Measurements from ENCODE around the gene GGPS1. TPM values are rescaled to one million over a fixed set of nuclear protein-coding genes. Genes with fewer than 3 reads are reported as not detected.

Gene GGPS1
- total and polyA plus RNA-seq, 2 donors from 2014 or later: 38.3 to 39.0 TPM

DNA sequence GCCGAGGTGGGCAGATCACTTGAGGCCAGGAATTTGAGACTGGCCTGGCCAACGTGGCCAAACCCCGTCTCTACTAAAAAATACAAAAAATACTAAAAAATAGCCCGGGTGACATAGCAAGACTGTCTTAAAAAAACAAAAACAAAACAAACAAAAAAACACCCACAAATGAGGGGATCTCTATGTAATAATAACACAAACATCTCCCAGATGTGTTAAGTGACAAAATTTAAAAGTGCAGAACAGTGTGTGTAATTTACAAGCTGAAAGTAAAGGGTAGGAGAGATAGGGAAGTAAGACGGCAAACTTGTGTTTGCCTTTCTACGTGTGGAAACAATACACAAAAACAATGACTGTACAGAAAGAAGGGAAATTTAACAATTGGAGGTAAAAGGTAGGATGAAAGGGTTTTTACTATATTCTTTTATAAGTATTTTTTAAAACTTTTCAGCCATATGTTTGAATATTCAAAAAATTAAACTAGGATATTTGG is 36.7 kb upstream of the GGPS1 start:
- TF ChIP-seq, protein P1, sequence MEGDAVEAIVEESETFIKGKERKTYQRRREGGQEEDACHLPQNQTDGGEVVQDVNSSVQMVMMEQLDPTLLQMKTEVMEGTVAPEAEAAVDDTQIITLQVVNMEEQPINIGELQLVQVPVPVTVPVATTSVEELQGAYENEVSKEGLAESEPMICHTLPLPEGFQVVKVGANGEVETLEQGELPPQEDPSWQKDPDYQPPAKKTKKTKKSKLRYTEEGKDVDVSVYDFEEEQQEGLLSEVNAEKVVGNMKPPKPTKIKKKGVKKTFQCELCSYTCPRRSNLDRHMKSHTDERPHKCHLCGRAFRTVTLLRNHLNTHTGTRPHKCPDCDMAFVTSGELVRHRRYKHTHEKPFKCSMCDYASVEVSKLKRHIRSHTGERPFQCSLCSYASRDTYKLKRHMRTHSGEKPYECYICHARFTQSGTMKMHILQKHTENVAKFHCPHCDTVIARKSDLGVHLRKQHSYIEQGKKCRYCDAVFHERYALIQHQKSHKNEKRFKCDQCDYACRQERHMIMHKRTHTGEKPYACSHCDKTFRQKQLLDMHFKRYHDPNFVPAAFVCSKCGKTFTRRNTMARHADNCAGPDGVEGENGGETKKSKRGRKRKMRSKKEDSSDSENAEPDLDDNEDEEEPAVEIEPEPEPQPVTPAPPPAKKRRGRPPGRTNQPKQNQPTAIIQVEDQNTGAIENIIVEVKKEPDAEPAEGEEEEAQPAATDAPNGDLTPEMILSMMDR (IDR thresholded peaks at IDR 0.05; ENCODE audit: borderline replicate concordance, extremely low read depth, insufficient read depth): no peak
- DNase-seq (no peak), FAIRE-seq (peak; percentile 17)
- H3K4me1 ChIP-seq (ENCODE audit: control insufficient read depth in 2 of 3, insufficient read depth in 2 of 3, low read depth in 1 of 3, low read length in 3 of 3): peaks cover 0 to 4% (median 0%) of the 10 kb centered on the region in 3 donors
- no peaks in the 10 kb centered on the region for H3K9me3 ChIP-seq (ENCODE audit: control insufficient read depth in 2 of 3, insufficient read depth in 1 of 3, low read length in 3 of 3)
- no peaks in the 10 kb centered on the region for H3K27me3 ChIP-seq (ENCODE audit: control insufficient read depth, insufficient read depth, low read length)
- intact Hi-C loops (cut with DNase I): no loop called here
- H3K4me3 ChIP-seq (ENCODE audit: low read length in 3 of 3): no peak overlapping the region
- no peaks in the 10 kb centered on the region for H3K36me3 ChIP-seq (ENCODE audit: control insufficient read depth in 2 of 3, insufficient read depth in 3 of 3, low read length in 3 of 3)
- H3K27ac ChIP-seq (ENCODE audit: low read depth in 2 of 2, low read length in 2 of 2): no peak overlapping the region
- no peak overlapping the region for H3K9ac ChIP-seq (ENCODE audit: low read length in 3 of 3)

DNA sequence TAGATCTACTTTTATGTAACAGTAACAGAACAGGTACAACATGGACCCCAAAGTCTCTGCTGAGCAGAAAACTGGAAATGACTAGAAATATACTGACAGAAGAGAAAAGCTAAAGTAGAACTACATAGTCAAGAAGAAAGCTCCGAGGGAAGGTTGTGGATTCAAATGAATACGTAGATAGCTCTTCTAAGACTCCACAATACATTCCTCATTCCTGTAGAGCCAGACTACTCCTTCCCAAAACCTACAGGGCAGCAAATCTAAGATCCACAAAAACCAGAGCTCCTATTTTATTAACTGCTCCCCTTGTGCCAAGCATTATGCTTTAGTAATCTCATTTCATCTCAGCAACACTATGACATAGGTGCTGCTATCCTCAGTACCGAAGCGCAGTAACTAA is 35.6 kb upstream of the GGPS1 start:
- Histone ChIP-seq H3K9ac (ENCODE audit: low read length in 3 of 3) (no peak overlapping the region), H3K9me3 (ENCODE audit: control insufficient read depth in 2 of 3, insufficient read depth in 1 of 3, low read length in 3 of 3) (no peaks in the 10 kb centered on the region), H3K4me3 (ENCODE audit: low read length in 3 of 3) (no peak overlapping the region), H3K4me1 (ENCODE audit: control insufficient read depth in 2 of 3, insufficient read depth in 2 of 3, low read depth in 1 of 3, low read length in 3 of 3) (peaks cover 0 to 4% (median 0%) of the 10 kb centered on the region in 3 donors), H3K27ac (ENCODE audit: low read depth in 2 of 2, low read length in 2 of 2) (no peak overlapping the region), H3K27me3 (ENCODE audit: control insufficient read depth, insufficient read depth, low read length) (no peaks in the 10 kb centered on the region), H3K36me3 (ENCODE audit: control insufficient read depth in 2 of 3, insufficient read depth in 3 of 3, low read length in 3 of 3) (no peaks in the 10 kb centered on the region)
- DNase-seq: no peak
- TF ChIP-seq, protein P1 (IDR thresholded peaks at IDR 0.05; ENCODE audit: borderline replicate concordance, extremely low read depth, insufficient read depth): no peak
- intact Hi-C loops (cut with DNase I): no loop called here
- no peak for FAIRE-seq

DNA sequence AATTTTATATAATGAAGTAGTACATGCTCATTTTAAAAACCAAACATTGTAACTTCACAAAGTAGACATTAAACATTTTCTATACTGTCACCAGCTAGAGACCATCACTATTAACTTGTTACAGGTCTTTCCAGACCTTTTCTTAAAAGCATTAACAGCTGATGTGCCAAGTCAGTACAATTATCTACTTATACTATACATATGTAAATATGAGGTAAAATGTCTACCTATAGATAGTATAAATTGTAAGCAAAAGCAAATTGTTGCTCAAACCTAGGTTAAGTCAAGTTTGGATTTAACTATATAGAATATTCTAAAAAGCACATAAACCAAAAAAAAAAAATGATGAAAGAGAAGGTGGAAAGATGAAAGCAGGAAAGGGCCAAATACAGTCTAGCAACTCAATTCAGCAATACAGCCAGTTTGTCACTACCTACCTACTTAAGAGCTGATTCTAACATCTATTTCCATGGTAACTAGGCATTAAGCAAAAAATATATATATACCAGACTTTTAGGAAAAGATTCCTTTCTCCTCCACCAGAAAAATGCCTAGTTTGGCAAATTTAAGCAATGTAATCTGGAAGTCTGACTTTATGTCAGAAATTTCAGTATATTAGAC is 34.9 kb upstream of the GGPS1 start:
- FAIRE-seq (no peak), DNase-seq (no peak)
- Histone ChIP-seq H3K9me3 (ENCODE audit: control insufficient read depth in 2 of 3, insufficient read depth in 1 of 3, low read length in 3 of 3) (no peaks in the 10 kb centered on the region), H3K9ac (ENCODE audit: low read length in 3 of 3) (no peak overlapping the region), H3K27me3 (ENCODE audit: control insufficient read depth, insufficient read depth, low read length) (no peaks in the 10 kb centered on the region), H3K36me3 (ENCODE audit: control insufficient read depth in 2 of 3, insufficient read depth in 3 of 3, low read length in 3 of 3) (no peaks in the 10 kb centered on the region), H3K4me1 (ENCODE audit: control insufficient read depth in 2 of 3, insufficient read depth in 2 of 3, low read depth in 1 of 3, low read length in 3 of 3) (peaks cover 0 to 3% (median 0%) of the 10 kb centered on the region in 3 donors), H3K4me3 (ENCODE audit: low read length in 3 of 3) (no peak overlapping the region), H3K27ac (ENCODE audit: low read depth in 2 of 2, low read length in 2 of 2) (no peak overlapping the region)
- TF ChIP-seq, protein P1 (IDR thresholded peaks at IDR 0.05; ENCODE audit: borderline replicate concordance, extremely low read depth, insufficient read depth): no peak
- intact Hi-C loops (cut with DNase I): no loop called here

Measured in kidney (tissue), 14 donors.